Right atrium auricular region (tissue), 2 donors: ENCODE measurements around the gene ROGDI. TPM values are rescaled to one million over a fixed set of nuclear protein-coding genes. Genes with fewer than 3 reads are reported as not detected.

ENCODE experiments used
- DNase-seq: peaks from one replicate; pipeline ENCODE4 v3.0.0-alpha.2; 2019; ENCODE audit warnings: low spot score
- H3K27ac ChIP-seq, 2 donors: fragments of 200-600 bp; sonication (generic); 1 replicate in 1 of 2; 2 replicates in 1 of 2; pipeline ENCODE4 v1.5.1; 2016 to 2019
- H3K27me3 ChIP-seq, 2 donors: fragments of 200-600 bp; sonication (generic); one replicate each; pipeline versions ENCODE4 v1.5.1 to v1.6.0; 2017 to 2019
- H3K36me3 ChIP-seq: fragments of 200-600 bp; sonication (generic); one replicate; pipeline ENCODE4 v1.5.1; 2016
- H3K4me1 ChIP-seq, 2 donors: fragments of 200-600 bp; sonication (generic); one replicate each; pipeline versions ENCODE4 v1.5.1 to v1.6.0; 2017 to 2019
- H3K4me3 ChIP-seq, 2 donors: fragments of 200-600 bp; sonication (generic); 1 replicate in 1 of 2; 2 replicates in 1 of 2; pipeline ENCODE4 v1.5.1; 2017 to 2019; ENCODE audit warnings: mild to moderate bottlenecking in 1 of 2, moderate library complexity in 1 of 2
- H3K9me3 ChIP-seq, 2 donors: fragments of 200-600 bp; sonication (generic); one replicate each; pipeline ENCODE4 v1.5.1; 2019
- CTCF ChIP-seq, 2 donors: fragments of 200-600 bp; sonication (generic); IDR thresholded peaks; one replicate each; pipeline ENCODE4 v1.5.1; 2019; ENCODE audit warnings: antibody characterized with exemption in 2 of 2
- total RNA-seq, 2 donors: library from RNA; depleted of rRNA; stranded (reverse); fragments of >200 nt; gene quantifications; one replicate each; pipeline ENCODE4 v1.1.0, GENCODE V29; 2016

The ROGDI gene
- total RNA-seq, 2 donors from 2014 or later, result 50.0 to 65.6 TPM

DNA sequence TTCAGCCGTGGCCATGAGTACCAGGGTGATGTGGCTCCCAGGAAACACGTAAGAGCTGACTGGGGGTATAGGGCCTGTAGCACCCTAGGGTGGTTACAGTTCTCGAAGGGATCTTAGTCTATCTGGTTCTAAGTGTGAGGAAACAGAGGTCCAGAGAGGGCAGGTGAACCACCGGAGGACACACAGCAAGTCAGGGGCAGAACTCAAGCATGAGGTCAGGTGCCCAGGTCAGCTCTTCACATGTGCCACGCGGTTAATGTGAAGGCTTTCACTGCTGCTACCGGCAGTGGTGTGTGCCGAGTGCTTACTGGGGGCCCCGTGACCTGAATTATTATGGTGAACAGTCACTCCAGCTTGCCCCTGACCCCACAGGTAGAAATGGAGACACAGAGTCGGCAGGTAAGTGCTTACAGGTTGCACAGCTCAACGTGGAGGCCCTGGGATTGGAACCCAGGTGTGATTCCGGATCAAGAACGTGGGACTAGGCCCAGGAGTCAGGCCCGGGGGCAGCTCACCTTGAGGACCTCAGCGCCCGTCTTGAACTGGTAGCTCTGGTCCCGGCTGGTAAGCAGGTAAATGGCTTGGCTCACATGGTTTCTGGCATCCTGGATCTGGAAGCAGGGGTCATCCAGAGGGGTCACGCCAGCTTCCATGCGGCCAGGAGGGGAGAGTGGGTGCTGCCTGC, 3.1 kb downstream of the ROGDI start:
- TF ChIP-seq CTCF (IDR thresholded peaks at IDR 0.05), result no peak
- Histone ChIP-seq H3K27ac (no peak overlapping the region), H3K27me3 (no peaks in the 10 kb centered on the region), H3K36me3 (peaks cover 11% of the 10 kb centered on the region), H3K4me1 (peaks cover 0 to 33% of the 10 kb centered on the region in 2 donors), H3K4me3 (no peak overlapping the region), H3K9me3 (no peaks in the 10 kb centered on the region)
- no peak for DNase-seq

GRCh38 chr16:4798456-4798855, 4.0 kb downstream of the ROGDI start:
- Histone ChIP-seq H3K36me3 (peaks cover 8% of the 10 kb centered on the region), H3K27ac (no peak overlapping the region), H3K4me3 (no peak overlapping the region), H3K9me3 (no peaks in the 10 kb centered on the region), H3K27me3 (no peaks in the 10 kb centered on the region), H3K4me1 (peaks cover 0 to 26% of the 10 kb centered on the region in 2 donors)
- TF ChIP-seq CTCF (IDR thresholded peaks at IDR 0.05), result no peak
- no peak for DNase-seq

DNA sequence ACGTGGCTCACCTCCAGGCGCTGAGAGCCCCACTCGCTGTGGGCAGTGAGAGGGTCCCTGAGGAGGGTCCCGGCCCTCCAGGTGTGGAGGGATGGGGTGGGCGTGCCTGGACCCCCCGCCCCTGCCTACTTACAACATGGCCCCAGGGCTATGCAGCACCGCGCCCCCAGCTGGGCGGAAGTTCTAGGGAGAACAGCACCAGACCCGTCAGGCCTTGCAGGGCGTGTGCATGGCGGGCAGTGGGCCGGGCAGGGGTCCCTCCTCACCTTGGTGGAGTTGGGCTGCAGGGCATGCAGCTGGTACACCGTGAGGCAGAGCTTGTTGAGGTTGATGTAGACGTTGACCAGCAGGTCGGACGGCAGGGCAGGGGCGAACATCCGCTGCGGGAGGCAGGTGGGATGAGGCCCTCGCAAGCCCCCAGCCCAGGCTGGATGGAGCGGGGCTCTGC, 4.6 kb downstream of the ROGDI start:
- H3K27me3 ChIP-seq, result no peaks in the 10 kb centered on the region
- no peak for TF ChIP-seq CTCF (IDR thresholded peaks at IDR 0.05)
- no peak overlapping the region for H3K27ac ChIP-seq
- DNase-seq, result no peak
- H3K4me3 ChIP-seq, result no peak overlapping the region
- H3K4me1 ChIP-seq, result peaks cover 0 to 20% of the 10 kb centered on the region in 2 donors
- no peaks in the 10 kb centered on the region for H3K9me3 ChIP-seq
- peaks cover 8% of the 10 kb centered on the region for H3K36me3 ChIP-seq

DNA sequence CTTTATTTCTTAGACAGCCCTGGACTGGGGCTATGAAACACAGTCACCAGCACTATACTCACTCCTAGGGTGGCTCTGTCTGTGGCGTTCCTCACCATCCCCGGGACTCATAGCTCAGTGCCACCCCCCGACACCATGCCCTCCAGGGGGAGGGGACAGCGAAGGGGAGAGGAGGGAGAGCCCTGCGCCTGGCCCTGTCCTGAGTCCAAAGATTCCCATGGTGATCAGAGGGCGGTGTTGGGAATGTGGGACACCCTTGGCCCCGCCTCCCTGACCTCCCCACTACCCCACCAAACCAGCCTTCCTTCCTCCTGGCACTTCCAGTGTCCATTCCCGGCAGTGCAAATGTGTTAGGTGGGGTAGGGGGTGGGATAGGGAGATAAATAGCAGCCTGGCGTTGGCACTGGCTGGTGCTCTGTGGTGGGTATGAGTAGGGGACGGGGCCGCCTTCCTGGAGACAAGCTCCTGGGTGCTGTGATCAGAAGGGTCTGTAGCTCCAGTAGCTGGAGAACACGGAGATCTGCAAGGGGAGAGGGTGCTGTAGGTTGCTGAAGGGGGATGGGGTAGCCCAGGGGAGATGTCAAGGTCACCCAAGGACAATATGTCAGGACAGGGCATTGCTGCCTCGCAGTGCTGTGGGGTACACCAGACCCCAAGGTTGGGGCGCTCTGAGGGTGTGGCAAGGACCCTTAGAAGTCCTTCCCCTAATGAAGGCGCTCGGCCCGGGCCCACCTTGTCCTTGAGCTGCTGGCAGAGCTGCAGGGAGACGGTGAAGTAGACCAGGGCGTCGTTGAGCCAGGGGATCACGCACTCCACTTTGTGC, 5.2 kb downstream of the ROGDI start:
- no peaks in the 10 kb centered on the region for H3K9me3 ChIP-seq
- no peak overlapping the region for H3K4me3 ChIP-seq
- DNase-seq, result no peak
- no peaks in the 10 kb centered on the region for H3K27me3 ChIP-seq
- H3K36me3 ChIP-seq, result peaks cover 8% of the 10 kb centered on the region
- H3K27ac ChIP-seq, result no peak overlapping the region
- no peak for TF ChIP-seq CTCF (IDR thresholded peaks at IDR 0.05)
- peaks cover 0 to 20% of the 10 kb centered on the region in 2 donors for H3K4me1 ChIP-seq

- H3K36me3 ChIP-seq, result peaks cover 8% of the 10 kb centered on the region
- H3K4me3 ChIP-seq, result no peak overlapping the region
- no peaks in the 10 kb centered on the region for H3K9me3 ChIP-seq
- no peak overlapping the region for H3K27ac ChIP-seq
- DNase-seq, result no peak
- no peaks in the 10 kb centered on the region for H3K27me3 ChIP-seq
- H3K4me1 ChIP-seq, result peaks cover 0 to 10% of the 10 kb centered on the region in 2 donors
- no peak for TF ChIP-seq CTCF (IDR thresholded peaks at IDR 0.05)
Measured at GRCh38 chr16:4795828-4796572, 6.4 kb downstream of the ROGDI start.
